ENCODE data around the gene C5. TPM values are rescaled to one million over a fixed set of nuclear protein-coding genes. Genes with fewer than 3 reads are reported as not detected.

The C5 gene
- total RNA-seq, 1 experiment from 2014 or later, result 0.74 TPM

DNA sequence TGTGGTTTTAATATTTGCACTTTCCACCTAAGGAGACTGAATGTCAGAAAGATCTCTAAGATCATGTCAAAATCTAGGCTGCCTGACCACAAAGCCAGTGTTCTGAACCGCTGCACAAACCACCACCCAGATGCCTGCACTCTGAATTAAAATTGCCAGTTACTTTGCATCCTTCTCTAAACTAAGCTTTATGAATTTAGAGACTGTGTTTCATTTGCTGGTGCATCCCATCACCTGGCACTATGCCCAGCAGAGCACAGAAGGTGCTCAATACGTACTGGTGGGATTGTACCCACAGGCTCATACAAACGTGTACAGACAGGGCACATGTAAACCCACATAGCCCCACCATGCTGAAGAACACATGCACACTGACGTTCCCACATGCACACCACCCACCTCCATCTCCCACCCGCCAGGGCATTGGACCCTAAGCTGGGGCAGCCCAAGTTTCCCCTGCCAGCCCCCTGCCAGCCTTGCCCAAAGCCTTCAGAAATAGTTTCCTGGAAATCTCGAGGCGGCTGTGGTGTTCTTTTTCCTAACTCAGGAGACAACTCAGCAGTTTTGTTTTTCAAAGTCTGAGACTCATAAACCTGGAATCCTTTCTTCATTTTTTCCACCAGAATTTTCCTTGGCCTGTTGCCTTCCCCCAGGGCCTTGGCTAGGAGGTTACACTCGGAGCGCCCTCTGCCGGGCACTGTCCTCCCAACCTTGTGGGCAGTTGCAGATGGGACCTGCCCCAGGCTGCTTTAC lies 113.9 kb downstream of the C5 start:
- Histone ChIP-seq H2BK12ac (ENCODE audit: insufficient read length, low read depth, low read length) (no peak overlapping the region), H4K8ac (replicated peaks; ENCODE audit: insufficient read length, low read depth, low read length) (no peak overlapping the region), H3K79me1 (ENCODE audit: insufficient read depth, low read depth, low read length, poor library complexity, severe bottlenecking) (no peaks in the 10 kb centered on the region), H3K23ac (ENCODE audit: insufficient read length, low read depth, low read length) (no peak overlapping the region), H4K91ac (ENCODE audit: insufficient read length, low read depth, low read length) (no peak overlapping the region), H3K23me2 (ENCODE audit: insufficient read length, low read depth, low read length, poor library complexity, severe bottlenecking) (no peaks in the 10 kb centered on the region), H3K9me3 (ENCODE audit: control insufficient read depth, low read depth, low read length) (no peaks in the 10 kb centered on the region), H3T11ph (ENCODE audit: low read length) (no peak overlapping the region), H3K27ac (ENCODE audit: insufficient read length, low read depth, low read length) (no peak overlapping the region), H3K4me2 (ENCODE audit: insufficient read depth, insufficient read length, low read length) (no peak overlapping the region), H3K14ac (ENCODE audit: insufficient read depth, low read length) (no peak overlapping the region), H3K79me2 (ENCODE audit: insufficient read depth, low read length) (no peaks in the 10 kb centered on the region), H4K5ac (ENCODE audit: insufficient read length, low read depth, low read length) (no peak overlapping the region), H2BK120ac (ENCODE audit: low read depth, low read length, poor library complexity, severe bottlenecking) (no peak overlapping the region), H3K4me1 (ENCODE audit: insufficient read depth, low read length) (no peaks in the 10 kb centered on the region), H3K9ac (ENCODE audit: extremely low read depth, insufficient read length, low read length) (no peak overlapping the region), H2BK20ac (ENCODE audit: low read depth, low read length, poor library complexity, severe bottlenecking) (no peak overlapping the region), H2BK15ac (ENCODE audit: low read depth, low read length) (no peak overlapping the region), H2AK5ac (ENCODE audit: insufficient read length, low read length) (no peak overlapping the region), H3K27me3 (ENCODE audit: insufficient read depth, low read length) (no peaks in the 10 kb centered on the region), H4K20me1 (ENCODE audit: control insufficient read depth, insufficient read depth, insufficient read length) (no peaks in the 10 kb centered on the region), H3K4ac (ENCODE audit: low read depth, low read length) (no peak overlapping the region), H3K18ac (ENCODE audit: insufficient read length, low read depth, low read length) (no peak overlapping the region), H3K56ac (ENCODE audit: insufficient read length, low read depth, low read length) (no peak overlapping the region), H2AFZ (ENCODE audit: low read length) (no peak overlapping the region), H2BK5ac (ENCODE audit: insufficient read length, low read length) (no peak overlapping the region)
- TF ChIP-seq, protein P1, sequence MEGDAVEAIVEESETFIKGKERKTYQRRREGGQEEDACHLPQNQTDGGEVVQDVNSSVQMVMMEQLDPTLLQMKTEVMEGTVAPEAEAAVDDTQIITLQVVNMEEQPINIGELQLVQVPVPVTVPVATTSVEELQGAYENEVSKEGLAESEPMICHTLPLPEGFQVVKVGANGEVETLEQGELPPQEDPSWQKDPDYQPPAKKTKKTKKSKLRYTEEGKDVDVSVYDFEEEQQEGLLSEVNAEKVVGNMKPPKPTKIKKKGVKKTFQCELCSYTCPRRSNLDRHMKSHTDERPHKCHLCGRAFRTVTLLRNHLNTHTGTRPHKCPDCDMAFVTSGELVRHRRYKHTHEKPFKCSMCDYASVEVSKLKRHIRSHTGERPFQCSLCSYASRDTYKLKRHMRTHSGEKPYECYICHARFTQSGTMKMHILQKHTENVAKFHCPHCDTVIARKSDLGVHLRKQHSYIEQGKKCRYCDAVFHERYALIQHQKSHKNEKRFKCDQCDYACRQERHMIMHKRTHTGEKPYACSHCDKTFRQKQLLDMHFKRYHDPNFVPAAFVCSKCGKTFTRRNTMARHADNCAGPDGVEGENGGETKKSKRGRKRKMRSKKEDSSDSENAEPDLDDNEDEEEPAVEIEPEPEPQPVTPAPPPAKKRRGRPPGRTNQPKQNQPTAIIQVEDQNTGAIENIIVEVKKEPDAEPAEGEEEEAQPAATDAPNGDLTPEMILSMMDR (conservative IDR thresholded peaks at IDR 0.05), result peak; percentile 95
- H3K36me3 Mint-ChIP-seq (ENCODE audit: insufficient read depth in 1 of 3, low read depth in 3 of 3), result no peaks in the 10 kb centered on the region
- no CpG with 5 or more reads among the region's 10 CpGs for WGBS (ENCODE audit: extremely low coverage, insufficient read length, low lambda C conversion rate)
- H3K9me3 Mint-ChIP-seq, result no peaks in the 10 kb centered on the region
- peak; percentile 85 for DNase-seq
- peaks cover 5% of the 10 kb centered on the region for H3K27me3 Mint-ChIP-seq (ENCODE audit: low read depth)
- H3K27ac Mint-ChIP-seq, result no peak overlapping the region
- H3K4me1 Mint-ChIP-seq, result peaks cover 8 to 10% of the 10 kb centered on the region in 2 experiments
- no peak overlapping the region for H3K4me3 Mint-ChIP-seq

Measured in H9 (cell line).